Epithelial cell of esophagus (primary cell): ENCODE measurements around the gene ANO6.

Experiments used
- DNase-seq: peaks from one replicate; pipeline ENCODE4 v3.0.0; 2010; ENCODE audit warnings: low read depth
- H3K4me3 ChIP-seq: 2 replicates; pipeline ENCODE4 v1.5.1; 2011; ENCODE audit warnings: mild to moderate bottlenecking, low read length, control low read depth
- TF ChIP-seq, protein P1 (sequence below): IDR thresholded peaks from 2 replicates; pipeline ENCODE4 v1.5.1; 2011; ENCODE audit warnings: low read depth, mild to moderate bottlenecking, low read length, control low read depth, inconsistent platforms; ENCODE audit not compliant: insufficient read depth; ENCODE audit errors: missing control alignments

The ANO6 gene

DNA sequence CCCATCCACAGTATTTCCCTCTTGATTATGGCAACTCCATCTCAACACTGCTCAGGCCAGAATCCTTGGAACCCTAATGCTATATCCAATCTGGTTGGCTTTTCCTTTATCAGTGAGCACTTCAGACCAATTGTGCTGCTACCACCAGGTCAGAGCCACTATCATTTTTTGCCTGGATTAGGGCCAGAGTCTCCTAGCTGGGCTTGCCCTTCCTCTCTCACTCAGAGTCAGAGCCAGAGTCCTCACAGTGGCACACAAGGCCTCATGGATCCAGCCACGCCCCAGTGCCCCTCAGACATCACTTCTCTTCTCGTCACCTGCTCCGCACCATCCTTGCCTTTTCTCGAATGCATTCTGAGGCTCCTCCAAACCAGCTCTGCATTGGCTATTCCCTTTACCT, 211.1 kb downstream of the ANO6 start:
- TF ChIP-seq, protein P1, sequence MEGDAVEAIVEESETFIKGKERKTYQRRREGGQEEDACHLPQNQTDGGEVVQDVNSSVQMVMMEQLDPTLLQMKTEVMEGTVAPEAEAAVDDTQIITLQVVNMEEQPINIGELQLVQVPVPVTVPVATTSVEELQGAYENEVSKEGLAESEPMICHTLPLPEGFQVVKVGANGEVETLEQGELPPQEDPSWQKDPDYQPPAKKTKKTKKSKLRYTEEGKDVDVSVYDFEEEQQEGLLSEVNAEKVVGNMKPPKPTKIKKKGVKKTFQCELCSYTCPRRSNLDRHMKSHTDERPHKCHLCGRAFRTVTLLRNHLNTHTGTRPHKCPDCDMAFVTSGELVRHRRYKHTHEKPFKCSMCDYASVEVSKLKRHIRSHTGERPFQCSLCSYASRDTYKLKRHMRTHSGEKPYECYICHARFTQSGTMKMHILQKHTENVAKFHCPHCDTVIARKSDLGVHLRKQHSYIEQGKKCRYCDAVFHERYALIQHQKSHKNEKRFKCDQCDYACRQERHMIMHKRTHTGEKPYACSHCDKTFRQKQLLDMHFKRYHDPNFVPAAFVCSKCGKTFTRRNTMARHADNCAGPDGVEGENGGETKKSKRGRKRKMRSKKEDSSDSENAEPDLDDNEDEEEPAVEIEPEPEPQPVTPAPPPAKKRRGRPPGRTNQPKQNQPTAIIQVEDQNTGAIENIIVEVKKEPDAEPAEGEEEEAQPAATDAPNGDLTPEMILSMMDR, result no peak
- DNase-seq, result no peak
- no peak overlapping the region for H3K4me3 ChIP-seq

DNA sequence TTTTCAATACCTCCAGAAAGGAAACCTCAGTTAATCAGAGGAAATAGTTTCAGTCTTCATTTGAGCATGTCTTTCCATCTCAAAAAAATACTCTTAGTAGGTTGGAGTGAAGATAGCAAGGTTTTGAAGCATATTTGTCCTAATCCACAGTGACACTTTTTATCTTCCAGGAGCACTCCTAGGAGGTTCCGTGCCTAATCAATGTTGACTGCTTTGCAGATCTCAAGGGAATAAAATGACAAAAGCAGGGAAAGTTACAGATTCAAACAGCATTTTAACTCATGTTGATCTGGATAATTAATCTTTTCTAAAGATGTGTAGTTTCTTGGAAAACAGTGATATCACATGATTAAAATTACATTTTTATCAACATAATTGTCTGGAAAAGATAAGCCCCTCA, 213.9 kb downstream of the ANO6 start:
- H3K4me3 ChIP-seq, result no peak overlapping the region
- TF ChIP-seq, protein P1, result no peak
- DNase-seq, result no peak

DNA sequence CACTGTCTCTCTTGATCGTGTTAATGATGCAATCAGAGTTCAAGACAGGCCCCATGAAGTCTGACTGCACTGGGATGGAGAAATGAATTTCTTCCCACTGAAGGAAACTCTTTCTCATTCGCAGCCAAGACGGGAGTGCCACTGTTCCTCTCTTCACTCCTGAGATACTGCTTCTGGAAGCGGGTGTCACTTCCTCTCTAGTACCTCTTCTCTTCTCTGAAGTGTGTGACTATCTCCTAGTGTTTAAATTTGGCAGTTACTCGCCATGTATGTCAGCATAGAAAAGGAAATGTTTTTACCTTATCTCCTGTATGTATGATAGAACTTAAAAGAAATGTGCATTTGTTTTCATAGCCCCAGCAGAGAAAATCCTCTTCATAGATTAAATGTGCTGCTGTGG, 215.2 kb downstream of the ANO6 start:
- no peak for DNase-seq
- no peak overlapping the region for H3K4me3 ChIP-seq
- TF ChIP-seq, protein P1, result no peak

DNA sequence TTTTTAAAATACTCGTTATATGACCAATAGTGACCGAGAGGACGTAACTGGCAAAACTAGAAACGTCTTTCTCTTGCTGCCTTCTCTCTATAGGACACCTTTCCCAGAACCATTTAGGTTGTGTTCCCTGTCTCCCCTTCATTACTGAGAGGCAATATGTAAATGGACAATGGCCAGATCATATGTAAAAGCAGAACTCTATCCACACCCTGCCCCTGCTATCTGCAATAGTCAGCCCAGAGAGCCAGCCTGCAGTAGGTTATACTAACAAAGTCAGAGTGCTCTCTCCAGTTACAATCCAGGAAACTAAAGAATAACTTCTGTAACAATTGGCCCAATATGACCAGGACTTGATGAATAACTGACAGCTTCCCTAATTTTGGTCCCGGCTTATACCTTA, 216.8 kb downstream of the ANO6 start:
- DNase-seq, result no peak
- TF ChIP-seq, protein P1, result no peak
- no peak overlapping the region for H3K4me3 ChIP-seq

DNA sequence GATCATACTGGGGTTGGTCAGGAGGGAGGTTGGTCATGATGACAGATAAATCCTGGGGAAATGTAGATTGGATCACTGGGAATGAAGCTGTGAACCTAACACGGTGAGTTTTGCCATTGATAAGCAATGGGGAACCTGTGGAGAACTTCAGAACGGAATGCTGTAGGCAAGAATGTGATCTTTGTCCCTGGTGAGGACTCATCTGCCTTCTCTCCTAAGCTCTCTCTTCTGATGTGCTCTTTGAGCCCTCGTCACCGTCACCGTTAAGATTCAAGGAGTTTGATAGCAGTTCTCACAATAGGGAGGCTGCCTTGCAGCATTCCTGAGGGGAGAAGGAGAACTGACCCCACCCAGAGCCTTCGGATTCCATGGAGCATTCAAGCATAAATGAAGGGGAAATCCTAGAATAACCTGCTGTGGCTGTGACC, 217.6 kb downstream of the ANO6 start:
- TF ChIP-seq, protein P1, result no peak
- DNase-seq, result no peak

DNA sequence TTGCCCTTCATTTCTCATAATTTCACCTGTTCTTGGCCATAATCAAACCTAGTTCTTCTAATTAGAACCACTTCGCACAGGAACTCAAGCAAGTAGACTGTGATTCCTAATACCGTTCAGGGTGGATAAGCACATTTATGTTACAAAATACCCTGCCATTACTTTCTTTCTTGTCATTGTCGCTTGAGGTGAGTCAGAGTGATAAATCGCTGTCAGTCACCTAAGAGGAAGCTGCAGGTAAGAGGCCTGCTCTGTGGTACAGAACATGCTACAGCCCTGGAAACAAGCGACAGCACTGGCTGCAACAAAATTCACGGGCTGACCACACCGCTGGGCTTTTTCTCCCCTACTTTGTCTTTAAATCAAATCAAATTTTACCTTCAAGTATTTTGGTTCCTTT, 218.2 kb downstream of the ANO6 start:
- DNase-seq, result no peak
- H3K4me3 ChIP-seq, result no peak overlapping the region
- TF ChIP-seq, protein P1, result no peak

More for the DNA sequence above, 217.6 kb downstream of the ANO6 start:
- H3K4me3 ChIP-seq, result no peak overlapping the region

DNA sequence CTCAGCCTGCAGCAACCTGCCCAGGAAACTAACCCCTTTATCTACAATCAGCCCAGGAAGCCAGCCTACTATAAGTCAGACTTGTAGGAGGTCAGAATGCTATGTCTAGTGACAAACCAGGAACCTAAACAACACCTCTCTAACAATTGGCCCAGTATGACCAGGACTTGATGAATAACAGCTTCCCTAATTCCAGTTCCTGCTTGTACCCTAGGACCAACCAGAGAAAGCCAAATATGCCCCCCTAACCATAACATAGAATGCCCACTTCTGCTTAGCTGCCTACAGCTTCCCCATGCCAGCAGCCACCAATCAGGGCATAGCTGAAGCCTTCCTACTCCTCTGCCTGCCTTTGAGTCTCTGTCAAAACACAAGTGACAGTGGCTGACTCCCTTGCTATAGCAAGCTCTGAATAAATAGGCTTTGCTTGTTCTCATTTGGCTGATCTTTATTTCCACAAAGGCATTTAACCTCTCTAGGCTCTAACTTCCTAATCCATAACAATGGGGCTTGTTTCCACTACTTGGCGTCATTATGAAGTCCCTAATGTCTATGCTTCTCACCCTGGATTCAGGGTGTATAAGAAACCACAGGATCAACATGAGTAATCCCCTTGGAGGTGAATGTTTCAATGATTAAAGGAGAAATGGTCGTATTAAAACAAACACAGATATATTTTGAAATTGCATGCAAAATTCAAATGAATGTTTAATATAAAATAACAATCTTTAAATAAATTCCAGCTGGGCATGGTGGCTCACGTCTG, 220.2 kb downstream of the ANO6 start:
- no peak for DNase-seq
- H3K4me3 ChIP-seq, result no peak overlapping the region
- TF ChIP-seq, protein P1, result no peak
